ENCODE data around the gene FOXM1.
"Not testable (repeated sequence)": the region's sequence is repeated elsewhere in the genome, so short reads cannot be mapped to it uniquely, and the experiment has no call there.

Gene FOXM1

DNA sequence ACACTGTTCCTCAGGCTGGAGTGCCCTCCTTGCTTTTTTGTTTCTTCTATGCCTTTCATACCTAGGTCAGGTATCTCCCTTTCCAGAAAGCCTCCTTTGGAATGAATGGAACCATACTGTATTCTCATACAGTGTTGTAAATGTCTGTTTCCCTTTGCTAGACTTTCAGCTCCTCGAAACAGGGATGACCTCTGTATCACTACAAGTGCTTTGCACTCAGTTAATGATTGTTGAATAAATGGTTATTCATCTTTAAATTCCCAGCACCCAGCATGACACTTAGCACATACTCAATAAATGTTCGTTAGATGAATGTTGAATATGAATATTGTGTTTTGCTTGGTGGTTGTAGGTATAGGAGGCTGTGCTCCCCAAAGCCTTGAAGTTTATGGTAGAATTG is 7.8 kb upstream of the FOXM1 start:
- H3K4me3 ChIP-seq (ENCODE audit: low read length), result no peak overlapping the region
- no peak for DNase-seq (ENCODE audit: low read depth)
- TF ChIP-seq, protein P1, sequence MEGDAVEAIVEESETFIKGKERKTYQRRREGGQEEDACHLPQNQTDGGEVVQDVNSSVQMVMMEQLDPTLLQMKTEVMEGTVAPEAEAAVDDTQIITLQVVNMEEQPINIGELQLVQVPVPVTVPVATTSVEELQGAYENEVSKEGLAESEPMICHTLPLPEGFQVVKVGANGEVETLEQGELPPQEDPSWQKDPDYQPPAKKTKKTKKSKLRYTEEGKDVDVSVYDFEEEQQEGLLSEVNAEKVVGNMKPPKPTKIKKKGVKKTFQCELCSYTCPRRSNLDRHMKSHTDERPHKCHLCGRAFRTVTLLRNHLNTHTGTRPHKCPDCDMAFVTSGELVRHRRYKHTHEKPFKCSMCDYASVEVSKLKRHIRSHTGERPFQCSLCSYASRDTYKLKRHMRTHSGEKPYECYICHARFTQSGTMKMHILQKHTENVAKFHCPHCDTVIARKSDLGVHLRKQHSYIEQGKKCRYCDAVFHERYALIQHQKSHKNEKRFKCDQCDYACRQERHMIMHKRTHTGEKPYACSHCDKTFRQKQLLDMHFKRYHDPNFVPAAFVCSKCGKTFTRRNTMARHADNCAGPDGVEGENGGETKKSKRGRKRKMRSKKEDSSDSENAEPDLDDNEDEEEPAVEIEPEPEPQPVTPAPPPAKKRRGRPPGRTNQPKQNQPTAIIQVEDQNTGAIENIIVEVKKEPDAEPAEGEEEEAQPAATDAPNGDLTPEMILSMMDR (IDR thresholded peaks at IDR 0.05; ENCODE audit: insufficient read depth, low read depth, low read length, missing control alignments), result no peak

GRCh38 chr12:2879853-2880252 is 2.9 kb upstream of the FOXM1 start:
- DNase-seq (ENCODE audit: low read depth), result no peak
- TF ChIP-seq, protein P1 (IDR thresholded peaks at IDR 0.05; ENCODE audit: insufficient read depth, low read depth, low read length, missing control alignments), result no peak
- no peak overlapping the region for H3K4me3 ChIP-seq (ENCODE audit: low read length)

- TF ChIP-seq, protein P1 (IDR thresholded peaks at IDR 0.05; ENCODE audit: insufficient read depth, low read depth, low read length, missing control alignments), result no peak
- peak overlapping the region; percentile 77 for H3K4me3 ChIP-seq (ENCODE audit: low read length)
- DNase-seq (ENCODE audit: low read depth), result peak; percentile 40
These were observed 1.2 kb upstream of the FOXM1 start for GRCh38 chr12:2877953-2878732.

DNA sequence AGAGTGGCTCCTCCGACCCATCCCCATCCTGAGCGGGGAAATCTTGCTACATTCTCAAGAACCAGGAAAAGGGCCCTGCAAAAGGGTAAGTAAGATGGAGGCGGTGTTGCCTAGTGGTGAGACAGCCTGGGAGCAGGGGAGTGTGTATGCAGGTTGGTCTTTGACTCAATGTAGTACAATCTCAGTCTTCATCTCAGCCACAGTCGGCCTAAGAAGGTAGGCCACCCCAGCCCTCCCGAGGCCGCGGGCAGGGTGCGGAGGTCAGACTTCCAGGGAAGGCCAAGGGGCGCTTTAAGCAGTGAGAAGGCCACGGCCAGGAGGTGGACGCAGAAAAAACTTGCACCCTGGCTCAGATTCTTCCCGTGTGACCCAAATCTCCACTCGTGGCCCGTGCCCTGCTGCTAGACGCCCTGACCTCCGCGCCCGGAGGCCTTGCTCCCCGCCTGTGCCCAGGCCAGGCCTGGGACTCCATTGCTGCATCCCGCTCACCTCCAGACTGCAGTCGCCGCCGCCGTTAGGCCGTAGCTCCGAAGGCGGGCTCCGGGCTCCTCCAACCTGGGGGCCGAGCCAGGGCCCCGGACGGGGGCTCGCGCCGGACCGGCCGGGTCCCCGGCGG is 435 bp downstream of the FOXM1 start:
- TF ChIP-seq, protein P1 (IDR thresholded peaks at IDR 0.05; ENCODE audit: insufficient read depth, low read depth, low read length, missing control alignments), result no peak
- H3K4me3 ChIP-seq (ENCODE audit: low read length), result peak overlapping the region; percentile 77
- peak; percentile 28 for DNase-seq (ENCODE audit: low read depth)

GRCh38 chr12:2868986-2869632 is 7.9 kb downstream of the FOXM1 start:
- not testable (repeated sequence) for DNase-seq (ENCODE audit: low read depth); H3K4me3 ChIP-seq (ENCODE audit: low read length)

DNA sequence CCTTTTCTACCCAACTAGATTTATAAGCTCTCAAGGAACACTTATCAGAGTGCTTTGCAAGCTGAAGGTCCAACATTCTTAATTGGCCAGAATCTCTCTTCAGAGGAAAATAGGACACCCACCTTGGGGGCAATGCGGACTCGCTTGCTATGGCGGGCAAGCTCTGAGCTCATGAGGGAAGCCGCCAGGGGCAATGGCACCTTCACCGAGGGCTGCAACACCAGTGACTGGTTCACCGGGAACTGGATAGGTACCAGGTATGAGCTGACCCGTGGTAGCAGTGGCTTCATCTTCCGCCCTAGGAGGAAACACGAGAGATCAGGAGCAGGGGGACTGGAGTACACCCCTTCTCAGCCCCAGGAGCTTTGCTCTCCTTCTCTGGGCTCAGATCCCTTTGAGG is 12.8 kb downstream of the FOXM1 start:
- TF ChIP-seq, protein P1 (IDR thresholded peaks at IDR 0.05; ENCODE audit: insufficient read depth, low read depth, low read length, missing control alignments), result no peak
- no peak for DNase-seq (ENCODE audit: low read depth)
- no peak overlapping the region for H3K4me3 ChIP-seq (ENCODE audit: low read length)

DNA sequence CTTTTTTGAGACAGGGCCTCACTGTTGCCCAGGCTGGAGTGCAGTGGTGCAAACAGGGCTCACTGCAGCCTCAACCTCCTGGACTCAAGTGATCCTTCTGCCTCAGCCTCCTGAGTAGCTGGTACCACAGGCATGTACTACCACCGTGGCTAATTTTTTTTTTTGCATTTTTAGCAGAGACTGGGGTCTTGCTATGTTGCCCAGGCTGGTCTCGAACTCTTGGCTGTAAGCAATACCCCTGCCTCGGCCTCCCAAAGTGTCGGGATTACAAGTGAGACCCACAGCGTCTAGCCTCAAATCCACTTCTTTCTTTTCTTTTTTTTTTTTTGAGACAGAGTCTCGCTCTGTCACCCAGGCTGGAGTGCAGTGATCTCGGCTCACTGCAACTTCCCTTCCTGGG is 13.6 kb downstream of the FOXM1 start:
- not testable (repeated sequence) for H3K4me3 ChIP-seq (ENCODE audit: low read length); DNase-seq (ENCODE audit: low read depth)

Data from epithelial cell of esophagus (primary cell).